Activated CD8-positive, alpha-beta memory T cell treated with anti-CD3 and anti-CD28 coated beads for 1 hour (primary cell): ENCODE measurements around the gene YLPM1.

Experiments
- DNase-seq, 2 donors: peaks; one replicate each; pipeline ENCODE4 v3.0.0-alpha.2; 2020; ENCODE audit warnings: low read depth in 1 of 2; ENCODE audit errors: extremely low read depth in 1 of 2

YLPM1 gene

GRCh38 chr14:74836251-74836960 is 73.3 kb downstream of the YLPM1 start:
- DNase-seq = no peak

- DNase-seq = no peak
Measured at GRCh38 chr14:74838166-74838565, 75.0 kb downstream of the YLPM1 start.

GRCh38 chr14:74840603-74841030 is 77.5 kb downstream of the YLPM1 start:
- no peak for DNase-seq

- peak in 1 of 2 donors; percentile 4 for DNase-seq
Measured at GRCh38 chr14:74841230-74842207, 78.4 kb downstream of the YLPM1 start.

- DNase-seq = no peak
Measured at GRCh38 chr14:74843653-74844052, 80.5 kb downstream of the YLPM1 start.

GRCh38 chr14:74846168-74846567 is 83.1 kb downstream of the YLPM1 start:
- DNase-seq = no peak

GRCh38 chr14:74846968-74847665 is 84.0 kb downstream of the YLPM1 start:
- no peak for DNase-seq

- DNase-seq = no peak
Measured at GRCh38 chr14:74848768-74849167, 85.7 kb downstream of the YLPM1 start.

GRCh38 chr14:74852922-74853530 is 89.9 kb downstream of the YLPM1 start:
- DNase-seq = no peak

- DNase-seq = no peak
Measured at GRCh38 chr14:74853581-74853980, 90.5 kb downstream of the YLPM1 start.

- no peak for DNase-seq
Measured at GRCh38 chr14:74855021-74855420, 91.9 kb downstream of the YLPM1 start.

GRCh38 chr14:74855945-74856344 is 92.8 kb downstream of the YLPM1 start:
- DNase-seq = no peak

- no peak for DNase-seq
Measured at GRCh38 chr14:74856366-74856765, 93.2 kb downstream of the YLPM1 start.

- DNase-seq = no peak
Measured at GRCh38 chr14:74858022-74858421, 94.9 kb downstream of the YLPM1 start.

- DNase-seq = no peak
Measured at GRCh38 chr14:74859757-74860552, 96.8 kb downstream of the YLPM1 start.

GRCh38 chr14:74860899-74861733 is 98.0 kb downstream of the YLPM1 start:
- DNase-seq = peak; percentile 90 to 92

GRCh38 chr14:74861734-74862090 is 98.6 kb downstream of the YLPM1 start:
- no peak for DNase-seq

- no peak for DNase-seq
Measured at GRCh38 chr14:74863274-74863673, 100.2 kb downstream of the YLPM1 start.

- DNase-seq = no peak
Measured at GRCh38 chr14:74864198-74864597, 101.1 kb downstream of the YLPM1 start.
